Liver (tissue), 3 donors: Measurements from ENCODE around the gene GPR15.

Experiments used
- CTCF ChIP-seq: fragments of 150-350 bp; IDR thresholded peaks from 2 replicates; pipeline ENCODE4 v1.5.1; 2017; ENCODE audit warnings: improper control_type of control experiment, low read depth, low read length; ENCODE audit not compliant: missing input control
- EGR1 ChIP-seq, 2 donors: IDR thresholded peaks; 2 replicates each; pipeline ENCODE4 v1.6.1; 2016 to 2018; ENCODE audit warnings: antibody characterized with exemption in 2 of 2, low read depth in 2 of 2
- REST ChIP-seq: IDR thresholded peaks from 2 replicates; pipeline ENCODE4 v1.6.1; 2016; ENCODE audit warnings: antibody characterized with exemption, mild to moderate bottlenecking
- TAF1 ChIP-seq: conservative IDR thresholded peaks from 2 replicates; pipeline ENCODE4 v1.6.1; 2016; ENCODE audit warnings: antibody characterized with exemption, mild to moderate bottlenecking
- YY1 ChIP-seq: IDR thresholded peaks from 2 replicates; pipeline ENCODE4 v1.6.1; 2016; ENCODE audit warnings: antibody characterized with exemption, mild to moderate bottlenecking
- donor health status: healthy.
- donor health status: healthy.

GRCh38 chr3:98551754-98552153 is 20.0 kb downstream of the GPR15 start:
- TF ChIP-seq REST (no peak), TAF1 (no peak), CTCF (no peak), EGR1 (IDR thresholded peaks at IDR 0.05; ENCODE audit: low read depth in 2 of 2) (no peak), YY1 (no peak)
